ENCODE data around the gene MAPK13. TPM values are rescaled to one million over a fixed set of nuclear protein-coding genes. Genes with fewer than 3 reads are reported as not detected.
"Not testable (repeated sequence)": the region's sequence is repeated elsewhere in the genome, so short reads cannot be mapped to it uniquely, and the experiment has no call there.

MAPK13 gene
- total RNA-seq, 2 experiments from 2014 or later, result 29.3 to 29.9 TPM

DNA sequence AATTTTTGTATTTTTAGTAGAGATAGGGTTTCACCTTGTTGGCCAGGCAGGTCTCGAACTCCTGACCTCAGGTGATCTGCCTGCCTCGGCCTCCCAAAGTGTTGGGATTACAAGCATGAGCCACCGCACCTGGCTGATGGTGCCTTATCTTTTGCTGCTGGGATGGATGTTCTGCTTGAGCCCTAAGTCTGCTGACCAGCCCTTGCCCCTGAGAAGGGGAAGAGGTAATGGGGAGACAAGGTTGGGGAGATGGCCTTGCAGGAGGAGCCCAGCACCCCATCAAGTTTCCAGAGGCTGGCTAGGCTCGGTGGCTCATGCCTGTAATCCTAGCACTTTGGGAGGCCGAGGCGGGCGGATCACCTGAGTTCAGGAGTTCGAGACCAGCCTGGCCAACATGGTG lies 6.0 kb upstream of the MAPK13 start:
- H3K36me3 Mint-ChIP-seq (ENCODE audit: low read depth); H3K9me3 Mint-ChIP-seq; DNase-seq; H3K27me3 Mint-ChIP-seq; POLR2A ChIA-PET: not testable (repeated sequence)
- CTCF ChIA-PET, result interaction anchor here (0.5 to 4.0 kb wide), 11 partner anchors 10 to 377 kb away, joined by 3 to 16 read pairs (median 3); partner anchors contain the start of genes MAPK14 and SLC26A8
- H3K4me3 Mint-ChIP-seq, result peak overlapping the region; percentile 51
- peaks cover 84% of the 10 kb centered on the region for H3K4me1 Mint-ChIP-seq
- H3K27ac Mint-ChIP-seq, result peak overlapping the region; percentile 75

DNA sequence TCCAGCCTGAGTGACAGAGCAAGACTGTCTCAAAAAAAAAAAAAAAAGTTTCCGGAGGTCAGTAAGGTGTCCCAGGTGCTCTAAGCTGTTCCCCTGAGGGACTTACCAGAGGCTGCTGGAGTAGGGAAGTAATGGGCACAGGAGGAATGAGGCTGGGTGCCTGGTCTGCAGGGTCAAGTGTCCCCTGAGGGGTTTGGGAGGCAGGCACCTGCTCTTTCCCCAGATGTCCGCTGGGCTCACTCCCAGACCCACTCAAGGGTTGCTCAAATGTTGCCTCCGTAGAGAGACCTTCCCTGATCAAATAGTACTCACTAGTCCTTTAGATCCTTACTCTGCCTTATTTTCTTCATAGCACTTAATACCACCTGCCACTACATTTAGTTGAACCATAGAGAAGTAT lies 5.4 kb upstream of the MAPK13 start:
- Mint-ChIP-seq H3K4me1 (peaks cover 82% of the 10 kb centered on the region), H3K4me3 (no peak overlapping the region), H3K9me3 (no peaks in the 10 kb centered on the region), H3K36me3 (ENCODE audit: low read depth) (peaks cover 5% of the 10 kb centered on the region), H3K27ac (no peak overlapping the region), H3K27me3 (no peaks in the 10 kb centered on the region)
- no peak for DNase-seq
- CTCF ChIA-PET, result interaction anchor here (0.6 to 4.0 kb wide), 9 partner anchors 9 to 1461 kb away, joined by 3 to 16 read pairs (median 3); partner anchors contain the start of genes MAPK14 and SLC26A8
- POLR2A ChIA-PET, result no interaction called here

DNA sequence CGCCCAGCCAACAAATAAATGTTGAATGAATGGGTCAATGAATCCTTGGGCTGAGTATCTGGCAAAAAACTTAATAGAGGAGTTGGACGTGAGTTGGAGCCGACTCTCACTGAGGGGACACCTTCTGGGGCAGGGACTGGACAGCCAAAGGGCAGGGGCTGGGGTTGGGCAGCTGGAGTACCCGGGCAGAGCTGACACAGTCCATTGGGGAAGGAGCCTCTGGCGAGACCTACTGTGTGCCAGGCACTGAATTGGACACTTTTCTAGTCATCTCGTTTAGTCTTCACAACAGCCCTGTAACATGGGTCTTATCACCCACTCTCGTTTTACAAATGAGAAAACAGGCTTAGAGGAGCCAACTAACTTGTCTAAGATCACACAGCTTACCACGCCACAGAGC lies 4.7 kb upstream of the MAPK13 start:
- H3K9me3 Mint-ChIP-seq, result no peaks in the 10 kb centered on the region
- CTCF ChIA-PET, result interaction anchor here (0.9 to 4.0 kb wide), 5 partner anchors 9 to 98 kb away, joined by 3 to 16 read pairs (median 7); partner anchors contain the start of gene MAPK14
- H3K4me1 Mint-ChIP-seq, result peaks cover 77% of the 10 kb centered on the region

DNA sequence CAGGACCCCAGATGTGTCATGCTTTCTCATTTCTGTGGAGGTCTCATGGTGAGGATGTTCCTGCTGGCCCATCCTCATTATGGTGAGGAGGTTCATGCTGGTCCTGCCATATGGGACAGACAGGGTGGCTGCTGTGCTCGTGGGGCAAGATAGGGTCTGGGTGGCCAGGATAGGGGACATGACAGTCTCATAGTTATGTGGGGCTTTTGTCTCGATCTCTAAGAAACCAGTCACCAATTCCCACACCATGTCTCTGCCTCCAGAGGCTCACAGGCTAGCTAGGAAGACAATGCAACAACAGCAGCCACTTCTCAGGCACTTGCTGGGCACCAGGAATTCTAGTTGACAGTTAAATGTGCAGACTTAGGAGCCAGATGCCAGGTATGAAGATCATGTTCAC lies 4.2 kb upstream of the MAPK13 start:
- peaks cover 76% of the 10 kb centered on the region for H3K4me1 Mint-ChIP-seq
- H3K36me3 Mint-ChIP-seq (ENCODE audit: low read depth), result peaks cover 5% of the 10 kb centered on the region
- H3K27me3 Mint-ChIP-seq, result no peaks in the 10 kb centered on the region
- no peak overlapping the region for H3K27ac Mint-ChIP-seq
- POLR2A ChIA-PET, result no interaction called here
- H3K9me3 Mint-ChIP-seq, result no peaks in the 10 kb centered on the region
- no peak overlapping the region for H3K4me3 Mint-ChIP-seq
- CTCF ChIA-PET, result interaction anchor here (1.3 to 4.0 kb wide), 4 partner anchors 8 to 99 kb away, joined by 3 to 13 read pairs (median 6); partner anchors contain the start of gene MAPK14
- DNase-seq, result no peak

More for the DNA sequence above, 4.7 kb upstream of the MAPK13 start:
- peaks cover 1% of the 10 kb centered on the region for H3K36me3 Mint-ChIP-seq (ENCODE audit: low read depth)
- no peak overlapping the region for H3K4me3 Mint-ChIP-seq
- no peak for DNase-seq
- peak overlapping the region; percentile 70 for H3K27ac Mint-ChIP-seq
- POLR2A ChIA-PET, result no interaction called here
- no peaks in the 10 kb centered on the region for H3K27me3 Mint-ChIP-seq

DNA sequence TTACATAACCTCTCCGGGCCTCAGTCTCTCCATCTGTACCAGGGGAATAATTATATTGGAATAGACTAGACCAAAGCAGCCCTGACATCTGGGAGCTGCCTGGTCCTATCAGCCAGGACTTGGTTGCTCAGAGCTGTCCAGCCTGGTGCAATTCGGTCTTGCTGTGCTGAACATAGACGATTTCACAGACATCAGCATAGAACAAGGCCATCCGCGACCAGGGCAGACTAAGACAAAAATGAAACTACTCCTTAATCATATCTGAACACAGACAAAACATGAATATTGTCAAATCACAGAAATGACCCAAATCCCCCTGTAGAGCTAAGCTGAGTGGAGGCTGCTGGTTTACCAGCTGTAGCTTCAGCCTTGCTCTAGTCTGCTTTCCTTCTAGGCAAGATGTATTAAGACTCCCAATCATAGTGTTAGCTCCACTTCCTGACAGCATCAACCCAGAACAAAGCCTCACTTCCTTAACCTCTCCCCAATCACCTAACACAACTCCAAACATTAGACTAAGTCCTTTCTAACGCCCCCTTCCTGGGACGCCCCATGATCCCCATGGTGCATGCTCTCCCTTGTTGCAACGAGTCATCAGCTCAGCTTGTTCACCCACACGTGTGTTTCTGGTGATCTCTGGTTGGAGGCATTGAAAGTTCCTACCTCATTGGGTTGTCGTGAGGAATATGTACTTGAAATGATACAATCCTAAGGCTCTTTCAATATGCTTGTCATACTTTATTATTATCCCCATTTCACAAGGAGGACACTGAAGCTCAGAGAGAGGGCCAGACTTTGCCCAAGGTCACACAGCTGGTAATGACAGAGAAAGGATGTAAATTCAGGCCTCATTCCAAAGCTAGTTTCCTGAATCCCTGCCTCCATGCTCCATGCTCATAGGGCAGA lies 3.5 kb upstream of the MAPK13 start:
- DNase-seq, result no peak
- H3K9me3 Mint-ChIP-seq, result no peaks in the 10 kb centered on the region
- POLR2A ChIA-PET, result no interaction called here
- H3K4me1 Mint-ChIP-seq, result peaks cover 75% of the 10 kb centered on the region
- CTCF ChIA-PET, result interaction anchor here (0.9 to 4.0 kb wide), 5 partner anchors 8 to 99 kb away, joined by 3 to 13 read pairs (median 5); partner anchors contain the start of gene MAPK14
- no peaks in the 10 kb centered on the region for H3K27me3 Mint-ChIP-seq
- H3K27ac Mint-ChIP-seq, result peak overlapping the region; percentile 51
- H3K4me3 Mint-ChIP-seq, result no peak overlapping the region
- peaks cover 5% of the 10 kb centered on the region for H3K36me3 Mint-ChIP-seq (ENCODE audit: low read depth)

DNA sequence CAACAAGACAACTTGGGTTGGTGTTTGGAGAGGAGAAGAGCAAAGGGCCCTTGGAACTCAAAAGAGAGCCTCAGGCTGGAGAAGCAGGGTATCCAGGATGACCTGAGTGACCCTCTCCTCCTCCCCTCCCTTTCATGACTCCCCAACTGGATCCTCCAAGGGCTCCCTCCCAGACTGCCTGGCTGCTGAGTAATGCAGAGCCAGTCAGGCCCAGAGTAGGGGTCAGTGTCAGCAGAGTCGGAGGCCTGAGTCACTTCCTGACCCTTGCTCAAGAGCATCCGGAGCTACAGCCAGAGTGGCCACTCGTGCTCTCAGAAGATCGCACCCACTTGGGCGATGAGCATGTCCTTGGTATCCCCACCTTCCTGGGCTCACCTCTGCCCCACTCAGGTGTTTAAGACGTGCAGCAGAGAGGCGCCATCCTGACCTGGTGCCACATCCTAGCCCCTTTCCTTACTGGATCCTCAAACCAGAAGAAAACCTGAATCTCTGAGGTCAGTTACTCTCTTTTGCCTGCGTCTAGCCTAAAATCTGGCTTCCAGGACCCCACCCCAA lies 2.8 kb upstream of the MAPK13 start:
- POLR2A ChIA-PET, result no interaction called here
- DNase-seq, result no peak
- CTCF ChIA-PET, result interaction anchor here (0.9 to 2.6 kb wide), 3 partner anchors 12 to 36 kb away, joined by 3 to 7 read pairs (median 3); no protein-coding TSS in a partner anchor
- H3K27me3 Mint-ChIP-seq, result no peaks in the 10 kb centered on the region
- H3K4me1 Mint-ChIP-seq, result peaks cover 75% of the 10 kb centered on the region
- no peak overlapping the region for H3K4me3 Mint-ChIP-seq
- H3K9me3 Mint-ChIP-seq, result no peaks in the 10 kb centered on the region
- no peak overlapping the region for H3K27ac Mint-ChIP-seq
- peaks cover 5% of the 10 kb centered on the region for H3K36me3 Mint-ChIP-seq (ENCODE audit: low read depth)

DNA sequence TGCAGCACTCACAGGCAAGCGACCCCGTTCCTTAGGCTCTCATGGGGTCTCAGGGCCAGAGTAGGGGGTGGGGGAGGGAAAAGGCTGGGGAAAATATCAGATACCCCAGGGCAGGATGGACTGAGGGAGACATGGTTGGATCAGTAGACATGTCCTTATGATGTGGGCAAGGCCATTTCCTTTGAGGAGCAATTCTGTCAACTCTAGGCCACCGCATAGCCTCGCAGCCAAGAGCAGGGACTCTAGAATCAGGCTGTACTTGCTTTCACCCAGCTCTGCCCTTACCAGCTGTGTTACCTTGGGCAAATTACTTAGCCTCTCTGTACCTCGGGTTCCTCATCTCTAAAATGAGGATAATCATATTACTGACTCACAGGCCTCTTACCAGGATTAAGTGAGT lies 2.2 kb upstream of the MAPK13 start:
- POLR2A ChIA-PET, result no interaction called here
- no peak overlapping the region for H3K4me3 Mint-ChIP-seq

DNA sequence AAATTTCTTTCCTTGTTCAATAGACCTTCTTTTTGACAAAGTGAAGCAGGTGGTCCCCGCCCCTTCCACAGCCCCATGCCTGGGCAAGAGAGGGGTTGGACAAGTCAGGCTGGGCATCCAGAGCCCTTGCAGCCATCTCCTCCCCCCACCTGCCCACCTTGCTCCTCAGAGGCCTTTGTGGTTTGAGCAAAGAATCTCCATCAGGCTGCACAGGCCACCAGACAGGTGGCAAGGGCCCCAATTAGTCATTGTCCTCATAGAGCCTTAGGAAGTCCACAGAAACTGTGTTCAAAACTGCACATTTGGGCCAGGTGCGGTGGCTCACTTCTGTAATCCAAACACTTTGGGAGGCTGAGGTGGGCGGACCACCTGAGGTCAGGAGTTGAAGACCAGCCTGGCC lies 1.5 kb upstream of the MAPK13 start:
- Mint-ChIP-seq H3K4me3 (peak overlapping the region; percentile 49), H3K36me3 (ENCODE audit: low read depth) (peaks cover 12% of the 10 kb centered on the region), H3K27ac (no peak overlapping the region), H3K9me3 (no peaks in the 10 kb centered on the region), H3K27me3 (no peaks in the 10 kb centered on the region), H3K4me1 (peaks cover 75% of the 10 kb centered on the region)
- ChIA-PET CTCF (interaction anchor here (0.6 to 2.2 kb wide), 3 partner anchors 7 to 300 kb away, joined by 3 to 7 read pairs (median 4); no protein-coding TSS in a partner anchor), POLR2A (no interaction called here)
- no peak for DNase-seq

More for the DNA sequence above, 2.2 kb upstream of the MAPK13 start:
- DNase-seq, result no peak
- Mint-ChIP-seq H3K9me3 (no peaks in the 10 kb centered on the region), H3K27me3 (no peaks in the 10 kb centered on the region), H3K36me3 (ENCODE audit: low read depth) (peaks cover 5% of the 10 kb centered on the region), H3K4me1 (peaks cover 75% of the 10 kb centered on the region), H3K27ac (peak overlapping the region; percentile 64)
- CTCF ChIA-PET, result no interaction called here

DNA sequence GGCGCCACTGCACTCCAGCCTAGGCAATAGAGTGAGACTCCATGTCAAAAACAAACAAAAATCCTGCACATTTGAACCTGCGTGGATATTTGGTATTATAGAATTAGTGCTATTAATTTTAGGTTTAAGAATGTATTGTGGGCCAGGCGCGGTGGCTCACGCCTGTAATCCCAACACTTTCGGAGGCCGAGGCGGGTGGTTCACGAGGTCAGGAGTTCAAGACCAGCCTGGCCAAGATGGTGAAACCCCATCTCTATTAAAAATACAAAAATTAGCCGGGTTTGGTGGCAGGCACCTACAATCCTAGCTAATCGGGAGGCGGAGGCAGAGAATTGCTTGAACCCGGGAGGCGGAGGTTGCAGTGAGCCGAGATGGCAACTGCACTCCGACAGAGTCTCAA lies 979 bp upstream of the MAPK13 start:
- CTCF ChIA-PET, result interaction anchor here (0.6 to 2.2 kb wide), 4 partner anchors 8 to 299 kb away, joined by 3 to 7 read pairs (median 4); no protein-coding TSS in a partner anchor
- not testable (repeated sequence) for H3K9me3 Mint-ChIP-seq

DNA sequence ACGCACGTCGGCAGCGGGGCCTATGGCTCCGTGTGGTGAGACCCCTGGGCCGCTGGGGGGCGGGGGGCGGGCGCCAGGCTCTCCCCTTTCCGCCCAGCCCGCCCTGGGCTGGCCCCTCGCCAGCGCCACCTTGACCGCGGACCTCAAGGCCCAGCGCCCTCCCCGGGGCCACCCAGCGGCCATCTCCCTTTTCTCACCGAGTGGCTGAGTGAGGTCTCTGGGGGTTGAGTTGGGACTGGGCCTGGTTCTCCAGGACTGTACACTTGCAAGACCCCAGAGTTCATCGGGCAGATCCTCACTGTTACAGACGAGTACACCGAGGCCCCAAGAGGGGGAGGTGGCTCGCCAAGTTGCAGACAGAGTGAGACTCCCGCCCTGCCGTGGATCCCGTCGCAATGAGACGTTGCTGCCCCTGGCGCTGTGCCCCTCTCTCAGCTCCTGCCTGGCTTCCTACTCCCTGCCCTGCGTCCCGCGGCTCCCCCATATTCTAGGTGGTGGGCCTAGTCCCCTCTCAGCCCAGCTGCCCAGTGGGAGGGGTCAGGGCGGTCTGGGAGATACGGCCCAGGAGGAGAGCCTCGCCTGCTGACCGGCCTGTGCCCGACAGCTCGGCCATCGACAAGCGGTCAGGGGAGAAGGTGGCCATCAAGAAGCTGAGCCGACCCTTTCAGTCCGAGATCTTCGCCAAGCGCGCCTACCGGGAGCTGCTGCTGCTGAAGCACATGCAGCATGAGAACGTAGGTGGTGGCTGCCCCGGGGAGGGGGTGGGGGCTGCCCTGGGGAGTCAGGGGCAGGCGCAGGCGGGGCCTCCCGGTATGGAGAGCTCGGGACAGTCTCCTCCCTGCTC lies 576 bp downstream of the MAPK13 start:
- ChIA-PET CTCF (interaction anchor here (0.5 to 2.2 kb wide), 14 partner anchors 9 to 1521 kb away, joined by 3 to 7 read pairs (median 4); partner anchors contain the start of gene MAPK14), POLR2A (interaction anchor here (0.8 to 2.3 kb wide), 2 partner anchors 10 to 31 kb away, joined by 3 to 8 read pairs; no protein-coding TSS in a partner anchor)
- H3K9me3 Mint-ChIP-seq, result no peaks in the 10 kb centered on the region
- peak; percentile 68 for DNase-seq
- peak overlapping the region; percentile 94 for H3K27ac Mint-ChIP-seq
- H3K4me1 Mint-ChIP-seq, result peaks cover 62% of the 10 kb centered on the region
- H3K27me3 Mint-ChIP-seq, result no peaks in the 10 kb centered on the region
- H3K36me3 Mint-ChIP-seq (ENCODE audit: low read depth), result peaks cover 18% of the 10 kb centered on the region
- H3K4me3 Mint-ChIP-seq, result peak overlapping the region; percentile 79

More for the DNA sequence above, 979 bp upstream of the MAPK13 start:
- POLR2A ChIA-PET, result interaction anchor here (2.3 kb wide), 1 partner anchor 8 kb away, joined by 8 read pairs; no protein-coding TSS in a partner anchor
- DNase-seq, H3K27me3 Mint-ChIP-seq: not testable (repeated sequence)
- Mint-ChIP-seq H3K4me3 (peak overlapping the region; percentile 49), H3K27ac (peak overlapping the region; percentile 70), H3K36me3 (ENCODE audit: low read depth) (peaks cover 14% of the 10 kb centered on the region), H3K4me1 (peaks cover 72% of the 10 kb centered on the region)

DNA sequence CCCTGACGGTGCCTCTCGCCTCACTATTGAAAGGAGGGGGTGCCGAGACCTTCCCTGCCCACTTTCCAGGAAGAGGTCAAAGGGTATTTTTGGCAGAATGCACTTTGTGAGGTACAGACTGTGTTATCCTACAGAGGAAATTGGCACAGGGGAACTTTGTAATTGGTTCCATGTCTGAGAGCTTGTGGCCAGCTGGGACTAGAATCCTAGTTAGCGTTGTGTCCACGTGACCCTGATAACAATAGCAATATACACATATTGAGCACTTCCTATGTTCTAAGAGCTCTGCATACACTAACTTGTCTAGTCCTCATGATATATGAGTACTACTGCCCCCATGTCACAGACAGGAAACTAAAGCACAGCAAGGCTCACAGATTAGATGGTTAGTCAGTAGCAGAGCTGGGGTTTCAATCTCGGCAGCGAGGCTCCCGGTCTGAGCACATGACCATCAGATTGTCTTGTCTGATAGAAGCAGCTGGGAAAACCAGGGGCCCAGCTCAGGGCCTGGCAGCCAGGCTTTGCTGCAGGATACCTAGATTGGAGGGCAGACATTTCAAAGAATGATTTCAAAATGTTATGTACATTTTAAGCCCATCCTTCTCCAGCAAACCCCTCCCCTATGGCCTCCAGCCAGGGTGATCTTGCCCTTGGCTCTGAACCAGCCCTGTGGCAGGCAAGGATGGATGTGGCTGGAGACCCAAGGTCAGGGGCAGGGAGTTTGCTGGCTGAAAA lies 1.4 kb downstream of the MAPK13 start:
- peaks cover 21% of the 10 kb centered on the region for H3K36me3 Mint-ChIP-seq (ENCODE audit: low read depth)
- H3K4me3 Mint-ChIP-seq, result peak overlapping the region; percentile 79
- DNase-seq, result peak; percentile 63
- CTCF ChIA-PET, result interaction anchor here (0.5 to 2.0 kb wide), 15 partner anchors 8 to 1522 kb away, joined by 3 to 7 read pairs (median 3); partner anchors contain the start of genes ANKS1A and MAPK14
- H3K9me3 Mint-ChIP-seq, result no peaks in the 10 kb centered on the region
- peak overlapping the region; percentile 94 for H3K27ac Mint-ChIP-seq
- H3K27me3 Mint-ChIP-seq, result no peaks in the 10 kb centered on the region
- POLR2A ChIA-PET, result interaction anchor here (0.6 to 2.3 kb wide), 3 partner anchors 11 to 451 kb away, joined by 3 to 8 read pairs (median 4); no protein-coding TSS in a partner anchor
- peaks cover 54% of the 10 kb centered on the region for H3K4me1 Mint-ChIP-seq

Measured in activated CD4-positive, alpha-beta T cell treated with anti-CD3 and anti-CD28 coated beads, Interleukin-2, amount 10 ng/mL, durations not matched to agents 7 days and 5 days (primary cell).